Stimulated activated CD8-positive, alpha-beta memory T cell treated with anti-CD3 and anti-CD28 coated beads, Interleukin-7, amount 100 ng/mL, for 48 hours (primary cell): ENCODE data around the gene HCN2.
"Not testable (repeated sequence)": the region's sequence is repeated elsewhere in the genome, so short reads cannot be mapped to it uniquely, and the experiment has no call there.

Source experiments
- DNase-seq, 2 donors: peaks; one replicate each; pipeline ENCODE4 v3.0.0-alpha.2; 2020; ENCODE audit warnings: low read depth in 1 of 2; ENCODE audit errors: extremely low read depth in 1 of 2

HCN2 gene

DNA sequence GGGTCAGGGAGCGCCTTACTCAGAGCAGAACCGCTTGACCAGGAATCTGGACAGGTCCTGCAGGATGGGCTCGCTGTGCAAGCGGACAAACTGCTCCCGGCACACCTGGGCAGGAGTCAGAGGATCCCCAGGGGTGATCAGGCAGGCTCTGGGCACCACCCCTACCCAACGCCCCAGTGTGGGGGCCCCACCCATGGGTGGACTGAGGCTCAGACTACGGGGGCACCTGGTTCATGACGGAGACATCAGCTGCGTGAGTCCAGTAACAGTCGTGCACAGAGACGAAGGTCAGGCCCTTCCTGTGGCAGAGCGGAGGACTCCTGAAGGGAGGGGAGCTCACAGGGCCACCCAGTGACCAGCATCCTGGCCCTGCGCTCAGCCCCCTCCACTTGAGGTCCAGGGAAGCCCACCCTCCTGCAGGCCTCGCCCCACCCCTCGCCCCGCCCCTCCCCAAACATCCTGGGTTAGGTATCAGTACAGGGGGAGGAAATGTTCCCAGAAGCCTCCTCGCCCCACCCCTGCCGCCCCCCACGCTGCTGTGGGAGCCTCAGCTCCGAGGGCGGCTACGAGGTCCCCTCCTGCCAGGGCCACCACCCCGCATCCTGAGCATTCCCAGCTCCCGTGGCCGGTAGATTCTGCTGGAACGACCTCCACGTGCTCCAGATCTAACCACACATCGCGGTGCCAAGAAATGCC, 28.0 kb downstream of the HCN2 start:
- DNase-seq, result no peak

DNA sequence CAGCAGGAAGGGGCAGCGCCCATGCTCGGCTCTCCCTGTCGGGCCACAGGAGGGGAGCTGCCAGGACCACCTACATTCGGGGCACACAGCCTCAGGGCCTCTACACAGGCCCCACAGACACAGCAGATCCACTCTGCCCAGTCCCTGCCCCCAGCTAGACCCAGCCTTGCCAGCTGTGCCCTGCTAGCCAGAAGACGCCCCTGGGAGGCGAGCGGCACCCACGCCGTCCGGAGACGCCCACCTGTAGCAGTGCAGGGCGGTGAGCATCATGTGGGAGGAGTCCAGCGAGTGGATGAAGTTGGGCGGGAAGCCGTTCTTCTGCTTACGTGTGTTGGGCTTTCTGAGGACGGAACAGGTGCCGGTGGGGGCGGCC, 28.6 kb downstream of the HCN2 start:
- no peak for DNase-seq

DNA sequence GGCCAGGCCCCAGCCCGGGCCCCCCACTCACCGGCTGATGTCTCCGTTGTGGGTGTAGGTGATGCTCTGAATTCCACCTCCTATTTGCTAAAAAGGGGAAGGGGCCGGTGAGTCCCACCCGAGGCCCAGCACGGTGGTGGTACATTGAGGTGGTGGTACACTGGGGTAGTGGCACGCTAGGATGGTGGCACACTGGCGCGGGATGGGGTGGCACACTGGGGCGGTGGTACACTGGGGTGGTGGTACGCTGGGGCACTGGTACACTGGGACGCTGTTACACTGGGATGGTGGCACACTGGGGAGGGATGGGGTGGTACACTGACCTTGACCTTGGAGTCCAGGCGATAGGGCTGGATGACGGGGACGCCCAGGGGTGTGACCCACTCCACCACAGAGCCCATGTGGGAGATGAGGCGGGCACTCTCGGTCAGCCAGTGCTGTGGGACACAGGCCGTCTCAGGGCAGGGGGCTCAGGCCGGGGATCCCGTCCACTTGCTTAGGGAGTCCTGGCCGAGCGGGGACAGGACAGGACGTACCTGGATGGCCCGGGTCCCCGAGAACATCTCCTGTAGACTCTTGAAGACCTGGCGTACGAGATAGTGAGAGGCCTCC, 29.1 kb downstream of the HCN2 start:
- DNase-seq, result no peak

DNA sequence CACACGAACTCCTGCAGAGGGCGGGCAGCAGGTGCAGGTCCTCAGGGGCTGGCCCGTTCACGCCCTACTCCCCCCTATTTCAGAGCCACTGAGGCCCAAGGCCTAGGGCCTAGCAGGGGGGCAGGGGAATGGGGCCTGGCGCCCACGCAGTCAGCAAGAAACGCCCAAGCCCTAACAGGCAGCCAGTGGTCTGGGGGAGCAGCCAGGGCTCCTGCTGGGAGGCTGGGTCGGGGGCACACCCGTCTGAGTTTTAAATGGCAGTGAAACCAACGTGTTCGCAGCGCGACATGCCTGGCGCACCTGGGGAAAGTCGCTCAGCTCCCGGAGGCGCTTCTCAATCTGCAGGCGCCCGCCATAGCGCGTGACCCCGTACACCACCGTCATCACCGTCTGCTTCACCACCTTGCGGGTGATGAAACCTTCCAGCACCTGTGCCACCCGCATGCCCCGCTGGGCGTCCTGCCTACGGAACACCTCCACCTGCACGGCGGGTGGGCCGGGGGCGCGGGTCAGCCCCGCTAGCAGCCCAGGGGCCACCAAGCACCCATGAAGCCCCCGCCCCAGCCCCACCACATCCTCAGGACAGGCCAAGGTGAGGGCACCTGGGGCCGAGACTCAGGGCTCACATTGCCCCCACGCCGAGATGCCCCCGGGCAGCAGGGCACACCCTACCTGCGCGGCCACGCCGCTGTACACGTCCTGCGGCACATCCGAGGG, 29.8 kb downstream of the HCN2 start:
- no peak for DNase-seq

DNA sequence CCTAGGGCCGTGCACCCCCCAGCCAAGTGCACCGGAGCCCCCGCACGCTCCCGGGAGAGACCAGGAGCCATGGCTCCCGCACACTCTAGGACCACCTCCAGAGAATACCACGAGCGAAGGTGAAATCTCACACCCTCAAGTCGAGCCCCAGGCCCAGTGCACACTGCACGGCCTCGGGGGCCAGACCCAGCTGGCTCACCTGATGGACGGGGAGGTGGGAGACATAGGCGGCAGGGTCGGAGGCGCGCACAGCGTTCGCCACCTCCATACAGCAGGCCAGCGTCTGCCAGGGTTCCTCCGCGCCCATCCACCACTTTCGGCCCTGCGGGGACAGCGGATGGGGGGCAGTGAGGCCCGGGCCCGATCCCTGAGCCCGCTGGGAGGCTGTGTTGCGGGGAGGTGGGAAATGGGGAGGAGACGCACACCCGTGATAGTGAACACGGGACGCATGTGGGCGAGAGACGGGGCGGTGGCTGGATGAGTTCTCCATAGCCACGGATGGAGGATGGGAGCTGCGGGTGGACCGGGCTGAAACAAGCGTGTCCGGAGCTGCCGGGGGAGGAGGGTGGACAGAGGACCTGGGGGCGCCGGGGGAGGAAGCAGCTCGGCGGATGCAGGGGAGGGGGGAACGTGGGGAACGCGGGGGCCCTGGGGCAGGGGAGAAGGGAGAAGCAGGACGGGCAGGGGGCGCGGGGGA, 30.6 kb downstream of the HCN2 start:
- DNase-seq, result no peak

DNA sequence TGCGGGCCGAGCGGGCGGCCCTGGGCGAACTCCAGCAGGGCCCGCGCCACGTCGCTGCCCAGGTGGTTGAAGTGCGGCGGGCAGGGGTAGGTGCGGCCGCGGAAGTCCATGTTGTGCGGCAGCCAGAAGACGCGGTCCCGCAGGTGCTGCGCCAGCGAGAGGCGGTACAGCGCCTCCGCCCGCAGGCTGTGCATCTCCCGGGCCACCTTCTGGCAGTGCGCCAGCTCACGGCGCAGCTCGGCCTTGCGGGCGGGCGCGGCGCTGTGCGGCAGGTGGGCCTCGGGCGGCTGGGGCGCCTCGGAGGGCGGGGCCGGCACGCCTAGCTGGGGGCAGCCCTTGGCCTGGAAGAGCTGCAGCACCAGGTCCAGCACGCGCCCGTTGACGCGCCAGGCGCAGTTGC, 31.5 kb downstream of the HCN2 start:
- DNase-seq, result not testable (repeated sequence)

DNA sequence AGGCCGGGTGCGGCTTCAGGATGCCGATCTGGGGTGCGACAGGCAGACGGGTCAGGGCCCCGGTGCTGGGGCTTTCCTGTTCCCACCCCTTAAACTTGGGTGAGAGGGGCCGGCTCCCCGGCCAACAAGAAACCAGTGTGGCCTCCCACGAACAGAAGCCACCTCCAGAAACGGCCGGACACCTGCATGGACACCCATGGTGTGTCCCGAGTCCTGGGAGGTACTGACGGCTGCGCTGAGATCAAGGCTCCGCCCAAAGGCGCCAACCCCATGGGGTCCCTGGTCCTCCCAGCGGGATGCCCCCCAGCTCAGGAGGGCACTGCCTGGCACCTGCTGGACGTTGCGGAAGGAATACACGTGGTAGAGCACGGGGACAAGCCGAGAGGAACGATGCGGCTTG, 32.1 kb downstream of the HCN2 start:
- DNase-seq, result no peak

DNA sequence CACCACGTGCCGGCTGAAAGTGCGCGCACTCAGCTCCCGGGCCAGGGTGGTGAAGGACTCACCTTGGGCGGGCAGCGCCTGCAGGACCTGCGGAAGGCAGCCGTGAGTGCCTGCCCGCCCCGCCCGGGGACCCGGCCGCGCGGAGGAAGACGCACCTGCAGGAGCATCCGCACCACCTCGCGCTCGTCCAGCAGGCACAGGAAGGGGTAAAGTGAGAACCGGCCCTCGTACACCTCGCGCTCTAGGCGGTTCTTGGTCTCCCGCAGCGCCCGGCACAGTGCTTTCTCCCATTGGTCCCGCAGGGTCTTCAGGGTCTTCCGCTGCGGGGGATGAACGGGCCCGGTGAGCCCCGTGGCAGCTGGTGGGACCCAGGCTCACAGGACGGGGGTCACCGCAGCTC, 33.0 kb downstream of the HCN2 start:
- no peak for DNase-seq

DNA sequence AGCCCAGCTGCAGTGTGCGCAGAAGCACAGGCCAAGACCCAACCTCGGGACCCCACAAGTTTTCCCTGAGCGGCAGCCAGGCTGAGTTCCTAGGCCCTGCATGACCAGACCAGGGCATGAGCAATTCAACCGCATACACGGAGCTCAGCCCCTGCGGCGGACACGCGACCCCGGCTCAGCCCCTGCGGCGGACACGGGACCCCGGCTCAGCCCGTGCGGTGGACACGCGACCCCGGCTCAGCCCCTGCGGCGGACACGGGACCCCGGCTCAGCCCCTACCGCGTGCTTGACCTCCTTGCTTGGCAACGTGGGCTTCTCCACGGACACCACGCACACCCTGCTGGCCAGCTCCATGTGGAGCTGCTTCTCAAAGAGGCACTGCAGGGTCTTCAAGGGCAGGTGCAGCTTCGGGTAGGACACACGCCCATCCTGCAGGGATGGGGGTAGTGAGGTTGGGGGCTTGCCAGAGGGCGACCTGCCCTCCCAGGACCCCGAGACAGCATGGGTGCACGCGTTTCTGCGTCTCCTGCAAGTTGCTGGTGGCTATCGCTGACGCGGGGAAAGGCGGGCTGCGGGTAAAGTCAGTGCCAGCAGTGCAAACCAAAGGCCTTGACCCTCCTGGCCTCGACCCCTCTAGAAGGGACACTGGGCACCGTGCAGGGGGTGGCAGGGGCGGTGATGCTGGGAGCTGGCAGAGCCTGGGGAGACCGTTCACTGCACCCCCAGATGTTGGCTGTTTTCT, 33.7 kb downstream of the HCN2 start:
- DNase-seq, result no peak

DNA sequence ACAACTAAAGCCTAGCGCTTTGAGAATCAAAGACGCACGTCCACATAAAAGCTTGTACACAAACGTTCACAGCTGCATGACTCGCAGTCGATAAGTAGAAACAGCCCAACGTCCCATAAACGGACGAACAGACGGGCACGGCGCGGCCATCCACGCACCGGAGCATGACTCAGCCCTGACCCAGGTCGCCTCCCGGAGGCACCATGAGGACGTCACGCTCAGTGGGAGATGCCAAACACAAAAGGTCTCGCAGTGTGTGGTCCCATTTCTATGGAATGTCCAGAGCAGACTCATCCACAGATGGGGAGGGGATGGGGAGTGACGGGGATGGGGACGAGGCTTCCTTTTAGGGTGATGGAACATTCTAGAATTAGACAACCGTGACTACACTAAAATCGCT, 34.3 kb downstream of the HCN2 start:
- no peak for DNase-seq

DNA sequence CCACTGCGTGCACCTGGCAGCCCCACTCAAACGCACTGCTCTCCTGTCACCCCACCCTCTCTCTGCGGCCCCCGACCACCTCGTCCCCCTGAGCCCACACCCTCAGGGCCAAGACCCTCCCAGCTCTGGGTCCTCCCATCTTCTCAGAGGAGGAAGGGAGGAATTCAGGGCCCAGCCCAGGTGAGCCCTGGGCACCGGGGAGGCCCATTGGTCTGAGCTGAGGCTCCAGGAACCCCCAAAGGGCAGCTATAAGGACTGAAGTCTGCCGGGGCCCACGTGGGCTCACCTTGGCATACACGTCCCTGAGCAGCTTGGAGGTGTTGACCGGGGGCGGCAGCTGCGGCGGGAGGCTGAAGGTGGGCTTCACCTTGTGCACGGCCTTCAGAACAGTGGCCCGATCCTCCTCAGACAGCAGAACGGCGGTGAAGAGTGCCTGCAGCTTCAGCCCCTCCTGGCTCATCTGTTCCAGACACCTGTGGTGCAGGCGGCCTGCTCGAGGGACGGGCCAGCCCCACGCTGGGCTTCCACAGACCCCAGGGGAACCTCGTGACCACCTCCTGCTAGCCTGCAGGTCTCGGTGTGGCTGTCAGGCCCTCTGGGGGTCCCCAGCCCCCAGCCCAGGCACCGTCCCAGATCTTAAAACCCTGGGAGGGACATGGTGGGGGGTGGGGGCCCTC, 34.9 kb downstream of the HCN2 start:
- no peak for DNase-seq

DNA sequence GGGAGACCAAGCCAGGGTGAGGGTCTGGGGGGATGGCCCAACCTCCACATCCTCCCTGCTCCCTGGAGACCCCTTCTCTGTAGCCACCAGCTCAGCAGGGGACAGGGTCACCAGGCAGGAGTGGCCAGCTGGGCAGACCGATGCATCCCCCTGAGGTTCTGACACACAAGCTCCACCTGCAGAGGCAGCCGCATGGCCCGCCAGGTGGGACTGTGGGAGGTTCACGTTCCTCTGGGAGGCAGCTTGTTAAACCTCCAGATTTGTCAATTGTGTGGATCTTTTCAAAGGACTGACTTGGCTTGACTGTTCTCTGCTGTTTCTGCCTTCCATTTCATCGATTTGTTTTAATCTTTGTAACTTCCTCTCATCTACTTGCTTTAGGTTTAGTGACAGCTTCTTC, 35.6 kb downstream of the HCN2 start:
- DNase-seq, result no peak

DNA sequence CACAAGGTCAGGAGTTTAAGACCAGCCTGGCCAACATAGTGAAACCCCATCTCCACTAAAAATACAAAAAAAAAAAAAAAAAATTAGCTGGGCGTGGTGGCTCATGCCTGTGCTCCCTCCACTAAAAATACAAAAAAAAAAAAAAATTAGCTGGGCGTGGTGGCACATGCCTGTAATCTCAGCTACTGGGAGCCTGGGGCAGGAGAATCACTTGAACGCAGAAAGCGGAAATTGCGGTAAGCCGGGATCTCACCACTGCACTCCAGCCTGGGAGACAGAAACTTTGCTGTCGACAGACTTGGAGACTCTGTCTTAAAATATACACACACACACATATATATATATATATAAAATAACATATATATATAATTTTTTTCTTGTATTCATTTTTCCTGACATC, 36.9 kb downstream of the HCN2 start:
- not testable (repeated sequence) for DNase-seq

DNA sequence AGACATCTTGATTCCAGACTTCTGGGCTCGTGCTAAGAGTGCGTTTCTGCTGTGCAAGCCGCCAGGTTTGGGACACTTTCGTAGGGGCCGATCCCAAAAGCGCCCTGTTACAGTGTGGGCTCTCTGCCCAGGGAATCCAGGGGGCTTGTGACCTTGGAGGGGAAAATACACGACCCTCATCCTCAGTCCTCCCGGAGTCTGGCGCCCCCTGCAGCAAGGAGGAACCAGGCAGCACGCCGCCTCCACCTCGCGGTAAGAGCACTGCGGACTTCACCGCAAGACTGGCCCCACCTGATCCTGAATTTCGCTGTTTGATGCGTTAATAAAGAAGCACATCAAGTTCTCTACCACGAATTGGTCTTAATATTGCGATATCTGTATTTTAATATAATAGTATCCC, 38.5 kb downstream of the HCN2 start:
- DNase-seq, result no peak

DNA sequence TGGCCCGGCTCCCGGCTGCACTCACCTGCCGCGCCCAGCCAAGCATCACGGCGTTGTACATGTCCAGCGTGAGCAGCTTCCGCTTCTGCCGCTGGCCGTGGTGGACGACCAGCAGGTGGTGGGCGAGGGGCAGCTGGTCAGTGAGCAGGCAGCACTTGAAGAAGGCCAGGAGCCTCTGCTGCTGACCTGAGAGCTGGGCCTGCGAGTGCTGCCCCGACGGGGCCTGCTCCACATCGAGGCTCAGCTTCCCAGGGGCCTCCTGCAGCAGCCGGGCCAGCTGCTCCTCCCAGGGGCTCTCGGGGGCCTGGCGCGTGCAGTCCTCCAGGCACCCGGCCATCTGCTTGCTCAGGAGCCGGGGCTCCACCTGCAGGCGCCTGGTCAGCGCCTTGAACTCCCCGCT, 39.8 kb downstream of the HCN2 start:
- not testable (repeated sequence) for DNase-seq

DNA sequence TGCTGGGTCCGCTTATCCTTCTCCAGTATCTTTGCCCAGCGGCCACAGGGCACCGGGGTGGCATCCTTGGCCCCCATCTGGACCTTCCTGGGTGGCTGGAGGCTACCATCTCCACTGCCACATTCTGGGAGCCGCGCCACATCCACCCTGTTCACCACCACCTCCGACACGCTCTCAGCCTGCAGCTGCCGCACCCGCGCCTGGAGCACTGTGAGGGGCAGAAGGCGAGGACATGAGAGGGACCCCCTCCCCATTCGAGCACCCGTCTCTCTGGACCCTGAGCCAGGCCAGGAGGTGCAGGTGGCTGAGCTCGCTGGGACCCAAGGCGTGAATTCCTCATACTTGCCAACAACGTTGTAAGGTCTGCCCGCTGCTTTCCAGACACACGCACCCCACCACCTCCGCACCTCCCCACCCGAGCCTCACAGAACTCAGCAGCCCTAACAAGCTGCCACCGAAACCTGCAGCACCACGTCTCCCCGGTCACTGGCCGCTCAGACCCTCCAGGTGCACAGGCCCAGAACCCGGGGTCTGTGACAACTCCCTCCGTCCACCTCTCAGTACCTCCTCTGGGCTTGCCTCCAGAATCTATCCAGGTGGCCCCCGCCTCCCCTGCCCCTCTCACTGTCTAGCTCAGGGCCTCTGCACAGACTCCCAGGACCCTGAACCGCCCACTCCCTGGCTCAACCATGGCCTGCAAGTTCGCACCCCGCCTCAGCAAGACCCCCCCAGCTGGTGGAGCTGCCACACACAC, 40.5 kb downstream of the HCN2 start:
- no peak for DNase-seq

DNA sequence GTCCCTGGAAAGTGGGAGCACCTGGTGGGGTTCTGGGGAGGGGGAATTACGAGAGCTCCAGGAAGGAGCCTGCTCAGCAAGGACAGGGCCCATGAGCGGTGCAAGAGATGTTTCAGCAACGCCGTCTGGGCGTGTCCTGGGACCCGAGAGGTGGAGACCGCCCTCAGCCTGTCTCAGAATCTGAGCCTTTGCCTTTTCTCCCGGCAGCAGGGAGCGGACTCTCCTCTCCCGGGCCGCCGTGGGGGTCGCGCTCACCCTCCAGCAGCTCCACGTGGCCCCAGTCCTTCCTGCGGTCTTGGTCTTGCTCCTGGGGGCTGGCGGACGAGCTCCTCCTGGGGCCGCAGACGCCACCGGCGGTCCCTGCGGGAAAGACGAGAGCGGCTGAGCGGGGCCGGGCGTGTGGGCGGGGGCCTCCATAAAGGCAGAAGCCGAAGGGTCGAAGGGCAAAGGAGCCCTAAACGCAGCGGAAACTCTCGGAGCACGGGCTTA, 42.9 kb downstream of the HCN2 start:
- peak; percentile 34 to 51 for DNase-seq

DNA sequence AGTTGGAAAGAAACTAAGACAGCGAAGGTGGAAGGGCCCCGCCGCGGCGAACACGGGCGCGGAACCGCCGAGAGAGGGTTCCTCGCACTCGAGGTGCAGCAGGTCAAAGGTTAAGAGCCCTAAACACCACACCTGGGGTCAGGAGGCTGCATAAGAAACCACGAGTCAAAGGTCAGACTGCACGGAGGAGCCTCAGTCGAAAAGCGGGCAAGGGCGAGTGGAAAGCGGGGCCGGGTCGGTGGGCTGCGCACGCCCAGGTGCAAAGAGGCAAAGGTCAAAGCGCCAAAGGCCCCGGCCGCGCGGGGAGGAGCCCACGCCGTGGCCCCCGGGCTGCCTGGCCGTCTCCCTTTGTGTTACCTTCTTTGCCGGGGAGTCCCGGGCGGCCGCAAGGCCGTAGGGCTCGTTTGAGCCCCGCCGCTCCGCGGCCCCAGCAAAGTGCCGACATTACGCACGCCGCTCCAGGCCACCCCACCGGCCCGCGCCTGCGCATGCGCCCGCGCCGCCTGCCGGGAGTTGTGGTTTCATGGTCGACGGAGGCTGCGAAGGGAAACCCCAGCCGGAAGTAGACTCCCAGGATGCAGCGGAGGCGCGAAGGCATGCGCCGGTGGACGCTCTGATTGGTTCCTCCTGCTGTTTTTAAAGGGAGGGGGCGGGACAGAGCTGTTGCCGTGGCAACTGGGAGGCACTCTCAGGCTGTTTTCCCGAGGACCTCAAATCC, 43.5 kb downstream of the HCN2 start, which contains the start of gene POLRMT:
TSS of gene POLRMT (minus strand) at position 470 of the 718 bp plus-strand sequence. CDS start at position 445, 25 bp downstream.
- peak; percentile 91 to 95 for DNase-seq
